Renal cortex interstitium (tissue), 15 donors: ENCODE measurements around the gene FAM193B. TPM values are rescaled to one million over a fixed set of nuclear protein-coding genes. Genes with fewer than 3 reads are reported as not detected.

Experiments
- DNase-seq, 11 donors: peaks; one replicate each; pipeline ENCODE4 v3.0.0-alpha.2; 2013; ENCODE audit warnings: low read depth in 9 of 11, low spot score in 4 of 11; ENCODE audit errors: extremely low read depth in 1 of 11
- long read RNA-seq, 16 experiments: transcript quantifications; one replicate each; lab custom pipeline, GENCODE V29; 2026
- polyA plus RNA-seq, 3 donors: library from polyadenylated mRNA; unstranded; fragments of 120-200 nt; gene quantifications; one replicate each; pipeline ENCODE4 v1.2.1, GENCODE V29; 2013; ENCODE audit not compliant: insufficient read length in 3 of 3

FAM193B gene
- 100 to 1,000 TPM in 1 of 3 donors, 10 to 100 TPM in 2; 69.6 to 126 (median 85.4) TPM for polyA plus RNA-seq
- long read RNA-seq, donor 1, transcript FAM193B-204 (4 exons, 1,870 nt), result major isoform, 5 of 18 reads
- long read RNA-seq, donor 1, partial matches to known transcripts, result 10 of 18 reads
- long read RNA-seq, donor 1, other reads (novel, unspliced or antisense), result 0 of 18 reads
- long read RNA-seq, donor 2, partial matches to known transcripts, result 0 of 3 reads
- long read RNA-seq, donor 2, other reads (novel, unspliced or antisense), result 0 of 3 reads
- long read RNA-seq, donor 3, partial matches to known transcripts, result 0 of 7 reads
- long read RNA-seq, donor 3, other reads (novel, unspliced or antisense), result 0 of 7 reads
- long read RNA-seq, donor 4, partial matches to known transcripts, result 0 of 5 reads
- long read RNA-seq, donor 4, other reads (novel, unspliced or antisense), result 0 of 5 reads
- long read RNA-seq, donor 5, result 0 reads
- long read RNA-seq, donor 6, transcript FAM193B-204 (4 exons, 1,870 nt), result major isoform, 8 of 15 reads
- long read RNA-seq, donor 6, partial matches to known transcripts, result 0 of 15 reads
- long read RNA-seq, donor 6, other reads (novel, unspliced or antisense), result 0 of 15 reads
- long read RNA-seq, donor 7, partial matches to known transcripts, result 0 of 5 reads
- long read RNA-seq, donor 7, other reads (novel, unspliced or antisense), result 0 of 5 reads
- long read RNA-seq, donor 8, result 0 reads
- long read RNA-seq, donor 9, partial matches to known transcripts, result 0 of 6 reads
- long read RNA-seq, donor 9, other reads (novel, unspliced or antisense), result 0 of 6 reads
- long read RNA-seq, donor 10, partial matches to known transcripts, result 0 of 5 reads
- long read RNA-seq, donor 10, other reads (novel, unspliced or antisense), result 0 of 5 reads
- long read RNA-seq, donor 11, partial matches to known transcripts, result 0 of 1 reads
- long read RNA-seq, donor 11, other reads (novel, unspliced or antisense), result 0 of 1 reads
- long read RNA-seq, donor 12, partial matches to known transcripts, result 0 of 4 reads
- long read RNA-seq, donor 12, other reads (novel, unspliced or antisense), result 0 of 4 reads
- long read RNA-seq, donor 13, result 0 reads
- long read RNA-seq, donor 14, partial matches to known transcripts, result 0 of 2 reads
- long read RNA-seq, donor 14, other reads (novel, unspliced or antisense), result 0 of 2 reads
- long read RNA-seq, donor 15, partial matches to known transcripts, result 0 of 3 reads
- long read RNA-seq, donor 15, other reads (novel, unspliced or antisense), result 0 of 3 reads
- long read RNA-seq, donor 16, transcript FAM193B-204 (4 exons, 1,870 nt), result major isoform, 9 of 21 reads
- long read RNA-seq, donor 16, partial matches to known transcripts, result 5 of 21 reads
- long read RNA-seq, donor 16, other reads (novel, unspliced or antisense), result 0 of 21 reads

DNA sequence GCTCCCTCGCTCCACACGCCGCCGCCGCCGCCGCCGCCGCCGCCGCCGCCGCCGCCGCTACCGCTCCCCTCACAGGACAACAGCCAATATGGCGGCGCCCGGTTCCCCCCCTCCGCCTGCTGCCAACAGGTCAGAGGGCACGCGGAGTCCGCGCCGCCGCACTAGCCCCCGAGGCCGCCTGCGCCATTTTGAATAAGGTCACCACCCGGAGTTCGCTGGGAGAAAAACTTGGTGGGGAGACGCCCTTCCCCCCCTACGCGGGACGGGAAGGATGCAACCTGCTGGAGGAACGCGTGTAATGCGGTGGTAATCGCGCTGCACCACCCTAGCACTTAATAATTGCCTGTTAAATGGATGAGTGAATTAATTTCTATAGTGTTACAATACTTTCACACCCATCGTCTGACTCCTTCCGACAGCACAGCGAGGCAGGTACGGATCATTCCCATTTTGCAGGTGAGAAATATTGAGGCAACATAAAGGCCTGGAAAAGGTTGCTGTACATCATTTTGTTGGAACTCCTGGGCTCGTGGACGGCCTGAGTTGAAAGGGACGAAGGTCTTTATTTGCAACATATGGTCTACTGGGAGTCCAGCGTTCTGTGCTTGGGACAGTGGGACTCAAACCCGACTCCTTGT, at the start of gene FAM193B:
FAM193B (minus strand) TSS at position 90 of the 638 bp plus-strand sequence. CDS start 105 bp downstream, outside the sequence.
- peak; percentile 77 to 90 (median 85) for DNase-seq

GRCh38 chr5:177604116-177604521, 49.8 kb upstream of the FAM193B start:
- no peak for DNase-seq

DNA sequence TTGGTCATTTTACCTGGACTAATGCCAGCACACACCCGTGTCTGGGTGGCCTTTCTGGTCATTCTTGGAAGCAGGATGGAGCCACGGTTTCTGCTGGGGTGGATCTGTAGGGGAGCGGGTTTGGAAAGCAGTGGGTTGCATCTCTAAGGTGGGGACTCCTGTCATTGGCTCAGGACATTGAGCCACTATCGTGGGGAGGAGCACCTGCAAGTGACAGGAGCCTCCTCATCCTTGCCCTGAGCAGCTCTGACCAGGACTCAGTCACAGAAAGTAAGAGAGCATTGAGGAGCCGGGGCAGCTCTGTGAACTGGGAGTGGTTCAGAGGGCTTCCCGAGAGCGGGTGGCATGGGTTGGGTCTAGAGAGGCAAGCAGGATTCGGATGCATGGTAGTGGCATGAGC, 49.3 kb upstream of the FAM193B start:
- no peak for DNase-seq

GRCh38 chr5:177602458-177602830, 48.1 kb upstream of the FAM193B start:
- DNase-seq, result no peak

GRCh38 chr5:177601577-177602457, 47.5 kb upstream of the FAM193B start:
- DNase-seq, result no peak

- DNase-seq, result no peak
Observed at GRCh38 chr5:177601126-177601525, 46.8 kb upstream of the FAM193B start.

DNA sequence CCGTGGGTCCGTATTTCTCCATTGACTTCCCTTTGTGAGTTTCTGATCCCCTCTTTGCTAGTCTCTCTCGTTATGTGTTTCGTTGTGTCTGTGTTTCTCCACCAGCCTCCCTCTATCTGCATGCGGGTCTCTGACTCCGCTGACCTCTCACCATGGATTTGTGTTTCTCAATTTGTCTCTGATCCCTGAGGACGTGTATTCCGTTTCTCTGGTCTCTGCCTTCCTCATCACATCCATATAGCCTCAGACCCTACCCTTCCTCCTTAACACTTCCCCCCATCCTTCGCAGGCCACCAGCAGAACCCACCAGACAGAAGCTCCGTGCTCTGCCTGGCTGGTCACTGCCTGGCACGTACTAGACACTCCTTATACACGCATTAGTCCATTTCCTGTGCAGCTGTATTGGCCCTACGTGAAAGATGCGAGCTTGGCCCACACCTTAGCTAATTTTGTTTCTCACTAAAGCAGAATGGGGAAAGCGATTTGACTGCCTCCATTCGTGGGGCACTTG, 46.2 kb upstream of the FAM193B start:
- no peak for DNase-seq

GRCh38 chr5:177599731-177600507, 45.6 kb upstream of the FAM193B start, which contains the start of gene B4GALT7:
Gene B4GALT7 (plus strand): TSS chr5:177600132. CDS start chr5:177600211, 79 bp downstream.
- peak in 8 of 11 donors; percentile 49 to 81 (median 72) for DNase-seq

DNA sequence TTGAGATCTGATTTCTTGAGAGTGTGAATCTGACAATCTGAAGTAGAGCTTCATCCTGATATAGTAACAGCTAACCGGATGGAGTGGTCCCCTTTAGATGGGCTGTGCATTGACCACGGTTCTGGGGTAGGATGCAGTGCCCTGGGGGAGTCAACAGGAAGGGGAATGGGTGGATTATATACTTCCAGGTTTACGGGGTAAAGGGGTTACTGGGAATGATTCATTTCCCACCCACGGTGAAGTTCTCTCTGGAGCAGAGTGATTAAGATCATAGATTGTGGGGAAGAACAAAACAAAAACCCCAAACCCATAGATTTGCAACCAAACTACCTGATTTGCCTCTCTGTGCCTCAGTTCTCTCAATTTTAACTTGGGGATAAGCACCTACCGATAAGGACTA, 44.1 kb upstream of the FAM193B start:
- DNase-seq, result no peak

DNA sequence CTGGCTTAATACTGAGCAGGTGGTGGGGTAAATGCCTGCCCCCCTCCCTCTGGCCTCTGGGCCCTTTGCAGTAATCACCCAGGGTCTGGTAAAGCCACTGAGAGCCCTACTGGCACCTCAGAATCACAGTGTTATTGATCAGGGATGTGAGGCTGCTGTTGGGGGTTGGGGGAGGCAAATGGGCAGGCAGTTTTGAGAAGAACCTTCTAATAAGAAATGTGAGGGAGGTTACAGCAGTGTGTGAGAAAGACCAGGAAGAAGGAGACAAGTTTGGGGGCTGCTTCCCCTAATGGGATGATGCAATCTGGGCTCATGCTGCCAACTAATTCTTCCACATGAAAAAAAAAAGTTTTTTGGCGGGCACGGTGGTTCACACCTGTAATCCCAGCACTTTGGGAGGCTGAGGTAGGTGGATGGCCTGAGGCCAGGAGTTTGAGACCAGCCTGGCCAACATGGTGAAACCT, 42.4 kb upstream of the FAM193B start:
- DNase-seq, result no peak

- DNase-seq, result no peak
Observed at GRCh38 chr5:177595991-177596774, 41.8 kb upstream of the FAM193B start.

DNA sequence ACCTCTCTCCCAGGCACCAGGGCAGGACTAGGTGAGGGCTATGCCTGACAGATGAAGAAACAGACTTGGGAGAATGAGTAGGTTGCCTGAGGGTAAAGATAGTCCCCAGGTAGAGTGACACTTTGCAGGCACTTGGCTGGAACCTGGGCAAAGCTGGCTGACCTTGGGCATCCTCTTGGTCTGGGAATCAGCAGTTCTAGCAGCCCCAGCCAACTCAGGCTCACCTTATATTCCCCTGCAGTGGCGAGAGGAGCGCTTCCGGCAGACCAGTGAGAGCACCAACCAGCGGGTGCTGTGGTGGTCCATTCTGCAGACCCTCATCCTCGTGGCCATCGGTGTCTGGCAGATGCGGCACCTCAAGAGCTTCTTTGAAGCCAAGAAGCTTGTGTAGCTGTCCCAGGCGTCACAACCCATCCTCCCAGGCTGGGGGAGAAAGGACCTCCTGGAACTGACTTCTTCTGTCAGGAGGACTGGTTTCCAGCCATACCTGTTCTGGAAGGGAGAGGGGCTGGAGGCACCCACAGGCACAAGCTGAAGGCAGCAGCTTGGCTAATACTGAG, 40.7 kb upstream of the FAM193B start:
- DNase-seq, result no peak

GRCh38 chr5:177594071-177594470, 39.7 kb upstream of the FAM193B start:
- DNase-seq, result no peak

DNA sequence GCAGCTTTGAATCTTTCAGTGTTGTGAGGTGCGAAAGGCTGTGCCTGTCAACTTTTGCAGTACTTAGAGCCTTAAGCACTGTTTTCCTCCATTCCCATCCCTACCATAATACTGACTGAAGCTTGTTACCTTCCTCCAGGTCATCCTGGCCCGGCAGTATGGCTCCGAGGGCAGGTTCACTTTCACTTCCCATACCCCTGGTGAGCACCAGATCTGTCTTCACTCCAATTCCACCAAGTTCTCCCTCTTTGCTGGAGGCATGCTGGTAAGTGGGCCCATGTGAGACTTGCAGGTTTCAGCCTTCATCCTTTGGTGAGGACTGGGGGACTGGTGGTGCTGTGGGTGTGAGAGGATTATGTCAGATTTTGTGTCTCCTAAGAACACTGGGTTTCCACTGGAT, 39.1 kb upstream of the FAM193B start:
- DNase-seq, result no peak

GRCh38 chr5:177592905-177593304, 38.5 kb upstream of the FAM193B start:
- no peak for DNase-seq
